GM04504 (cell line): Measurements from ENCODE around the gene CANT1.
"Not testable (repeated sequence)": the region's sequence is repeated elsewhere in the genome, so short reads cannot be mapped to it uniquely, and the experiment has no call there.

Experiments used
- DNase-seq: peaks from one replicate; pipeline ENCODE4 v3.0.0-alpha.2; 2012; ENCODE audit warnings: low read depth

The CANT1 gene

DNA sequence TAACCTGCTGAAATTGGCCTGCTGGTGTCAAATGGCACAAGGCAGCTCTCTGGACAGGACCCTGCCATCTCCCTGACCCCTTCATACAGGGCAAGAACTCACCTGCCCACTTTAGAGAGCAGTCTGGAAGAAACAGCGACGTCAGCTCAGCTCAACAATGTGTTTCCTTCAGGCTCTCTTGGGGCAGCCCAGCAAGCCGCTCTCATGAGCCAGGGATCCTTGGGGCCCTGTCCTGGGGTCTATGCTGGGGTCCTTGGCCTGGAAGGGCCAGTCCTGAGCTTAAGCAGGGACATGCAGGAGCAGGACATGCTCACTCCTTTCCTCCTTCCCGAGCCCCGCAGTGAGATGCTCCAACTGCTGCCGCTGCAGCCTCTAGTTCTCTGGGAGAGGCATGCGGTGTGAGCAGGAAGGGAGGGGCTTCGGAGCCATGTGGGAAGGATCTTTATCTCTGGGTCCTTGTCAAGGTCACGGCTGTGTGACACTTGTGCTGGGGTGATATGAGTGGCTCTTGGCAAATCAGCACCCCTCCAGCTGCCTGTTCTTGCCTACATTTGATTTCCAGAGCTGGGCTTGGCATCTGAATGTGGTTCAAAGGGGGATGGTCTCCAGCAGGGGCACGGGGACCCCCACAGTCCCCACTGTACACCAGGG, 17.8 kb upstream of the CANT1 start:
- no peak for DNase-seq

DNA sequence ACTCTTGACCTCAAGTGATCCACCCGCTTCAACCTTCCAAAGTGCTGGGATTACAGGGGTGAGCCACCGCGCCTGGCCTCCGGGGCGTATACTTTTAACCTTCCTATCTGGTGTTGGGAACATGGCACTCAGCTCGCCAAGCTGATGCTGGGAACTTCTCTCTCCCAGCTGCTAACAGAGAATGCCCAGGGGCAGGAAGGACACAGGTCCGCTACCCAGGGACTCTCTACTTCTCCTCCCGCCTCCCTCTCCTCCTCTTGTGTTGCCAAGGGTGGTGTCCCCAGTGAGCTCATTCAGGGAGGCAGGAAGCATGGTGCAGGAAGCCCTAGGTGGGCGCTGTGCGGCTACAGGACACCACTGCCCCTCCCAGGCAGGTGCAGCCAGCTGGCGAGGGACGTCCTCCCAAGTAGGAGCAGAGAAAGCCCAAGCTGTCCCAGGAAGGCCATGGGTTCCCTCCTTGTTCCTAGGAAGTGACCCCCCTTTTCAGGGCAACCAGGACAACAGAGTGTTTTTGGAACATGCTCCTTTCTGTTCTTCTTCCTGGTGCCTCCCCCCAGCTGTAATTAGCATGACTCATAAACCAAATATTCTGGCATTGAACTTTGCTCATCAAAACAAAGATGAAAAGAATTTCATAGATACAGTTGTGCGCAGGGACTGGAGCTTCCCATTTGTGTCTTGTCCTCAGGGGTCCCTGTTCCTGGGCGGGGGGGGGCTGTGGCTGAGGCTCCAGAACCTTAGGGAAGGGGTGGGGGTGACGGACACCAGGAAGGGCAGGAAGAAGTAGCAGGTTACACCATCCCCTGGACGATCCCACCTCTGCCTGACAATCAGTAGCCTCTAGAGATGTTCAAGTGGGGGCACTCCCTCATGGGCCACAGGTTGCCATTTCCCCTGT, 17.1 kb upstream of the CANT1 start:
- no peak for DNase-seq

DNA sequence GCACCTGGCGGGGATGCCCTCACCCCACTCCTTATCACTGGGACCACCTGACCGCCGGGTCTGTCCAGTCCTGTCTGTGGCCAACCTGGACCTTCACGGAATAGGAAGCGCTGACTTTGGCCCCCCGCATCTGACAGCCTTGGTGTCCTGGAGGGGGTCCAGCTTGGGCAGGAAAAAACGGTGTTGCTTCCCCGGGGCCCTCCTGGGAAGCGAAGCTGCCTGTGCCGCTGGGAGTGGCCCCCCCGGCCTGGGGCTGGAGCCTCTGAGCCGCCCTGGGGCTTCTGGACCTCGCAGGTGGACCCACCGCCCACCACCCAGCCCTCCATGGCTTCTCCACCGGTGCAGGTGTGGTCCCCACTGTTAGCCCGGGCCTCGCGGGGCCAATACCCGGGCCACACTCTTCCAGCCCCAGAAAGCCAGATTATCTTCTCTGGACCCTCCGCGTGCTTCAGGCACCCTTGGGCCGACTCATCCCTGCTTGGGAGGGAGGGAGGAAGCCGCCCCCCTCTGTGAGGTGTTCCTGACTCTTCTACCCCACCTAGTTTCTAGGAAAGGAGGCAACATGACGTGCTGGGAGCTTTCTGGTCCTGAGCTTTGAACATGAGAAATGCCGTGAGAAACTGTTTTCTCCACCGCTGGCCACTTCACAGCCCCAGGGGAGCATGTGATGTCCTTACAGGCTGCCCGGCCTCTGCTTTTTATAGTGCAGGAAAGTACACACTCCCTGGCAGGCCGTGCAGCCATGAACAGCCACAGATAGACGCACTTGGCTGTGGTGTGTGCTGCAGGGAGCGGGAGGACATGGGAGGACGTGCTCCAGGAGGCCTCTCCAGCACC, 15.6 kb upstream of the CANT1 start:
- no peak for DNase-seq

DNA sequence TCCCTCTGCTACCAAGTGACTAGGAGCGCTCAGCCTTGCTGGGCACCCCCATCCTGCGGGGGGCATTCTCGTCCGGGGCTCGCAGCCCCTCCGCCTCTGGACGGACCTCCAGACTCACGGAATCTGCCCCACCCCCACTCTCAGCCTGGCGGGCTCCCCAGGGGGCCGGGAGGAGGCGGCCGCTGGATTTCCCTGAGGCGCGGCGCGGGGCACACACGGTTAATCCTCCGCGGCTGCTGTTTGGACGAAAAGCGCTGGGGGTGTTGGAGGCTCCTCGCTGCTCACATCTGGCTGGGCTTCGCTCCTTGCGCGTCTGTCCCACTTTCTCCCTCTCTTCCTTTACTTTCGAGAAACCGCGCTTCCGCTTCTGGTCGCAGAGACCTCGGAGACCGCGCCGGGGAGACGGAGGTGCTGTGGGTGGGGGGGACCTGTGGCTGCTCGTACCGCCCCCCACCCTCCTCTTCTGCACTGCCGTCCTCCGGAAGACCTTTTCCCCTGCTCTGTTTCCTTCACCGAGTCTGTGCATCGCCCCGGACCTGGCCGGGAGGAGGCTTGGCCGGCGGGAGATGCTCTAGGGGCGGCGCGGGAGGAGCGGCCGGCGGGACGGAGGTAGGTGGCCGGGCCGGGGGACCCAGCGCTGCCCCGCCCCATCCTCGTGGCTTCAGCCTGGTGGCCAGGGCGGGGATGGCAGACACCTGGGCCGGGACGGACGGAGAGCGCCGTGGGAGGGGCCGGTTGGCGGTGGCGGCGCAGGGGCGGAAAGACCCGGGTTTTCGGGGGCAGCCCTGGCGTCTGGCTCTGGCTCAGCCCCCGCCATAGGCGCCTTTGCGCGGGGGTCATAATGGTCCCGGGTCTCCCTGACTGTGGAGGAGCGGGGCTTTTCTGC, 14.6 kb upstream of the CANT1 start, which contains the start of gene C1QTNF1:
Gene C1QTNF1, plus strand, starts transcription at position 284 of the 886 bp plus-strand sequence. CDS start 19,800 bp downstream, outside the sequence.
- DNase-seq, result no peak

DNA sequence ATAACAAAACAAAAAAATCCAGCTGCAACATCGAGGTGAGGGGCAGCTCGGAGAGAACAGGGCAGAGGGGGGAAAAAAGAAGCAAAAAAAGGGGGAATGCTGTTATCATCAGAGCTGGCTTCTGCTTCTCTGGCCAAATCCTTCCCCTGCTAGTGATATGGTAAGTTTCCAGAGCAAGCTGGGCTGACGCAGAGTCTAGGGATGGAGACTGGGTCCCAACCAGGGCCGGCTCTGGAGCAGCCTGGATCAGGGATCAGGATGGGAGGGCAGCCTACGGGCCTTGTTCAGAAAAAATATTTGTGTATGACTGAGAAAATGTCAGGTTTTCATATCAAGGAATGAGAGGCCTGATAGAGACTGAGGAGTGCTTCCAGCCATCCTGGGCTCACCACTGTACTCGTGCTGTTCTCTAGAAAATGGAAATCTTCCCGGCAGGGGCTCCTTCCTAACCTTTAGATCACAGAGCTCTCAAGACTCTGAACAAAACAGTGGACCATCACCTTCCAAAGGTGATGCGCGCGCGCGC, 13.7 kb upstream of the CANT1 start:
- DNase-seq, result no peak

DNA sequence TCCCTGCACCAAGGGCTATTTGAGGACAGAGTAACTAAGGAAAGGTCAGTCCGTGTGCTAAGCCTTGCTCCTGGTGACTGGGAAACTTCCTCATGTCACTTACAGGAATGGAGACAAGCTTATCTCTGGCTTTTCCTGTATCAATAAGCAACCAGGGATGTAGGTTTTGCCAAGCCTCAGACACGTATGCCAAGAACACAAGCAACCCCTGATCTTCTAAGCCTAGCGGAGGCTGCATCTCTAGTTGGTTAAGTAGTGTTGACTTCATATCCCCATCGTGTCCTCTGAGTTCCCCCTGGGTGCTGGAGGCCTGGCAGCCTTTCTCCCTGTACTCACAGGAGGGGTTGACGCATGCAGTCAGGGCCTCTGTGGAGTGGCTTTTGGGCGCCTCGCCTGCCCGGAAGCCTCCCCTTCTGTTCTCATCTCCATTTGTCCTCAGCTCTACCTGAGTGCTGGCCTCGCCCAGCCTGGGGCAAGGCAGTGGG, 13.0 kb upstream of the CANT1 start:
- no peak for DNase-seq

DNA sequence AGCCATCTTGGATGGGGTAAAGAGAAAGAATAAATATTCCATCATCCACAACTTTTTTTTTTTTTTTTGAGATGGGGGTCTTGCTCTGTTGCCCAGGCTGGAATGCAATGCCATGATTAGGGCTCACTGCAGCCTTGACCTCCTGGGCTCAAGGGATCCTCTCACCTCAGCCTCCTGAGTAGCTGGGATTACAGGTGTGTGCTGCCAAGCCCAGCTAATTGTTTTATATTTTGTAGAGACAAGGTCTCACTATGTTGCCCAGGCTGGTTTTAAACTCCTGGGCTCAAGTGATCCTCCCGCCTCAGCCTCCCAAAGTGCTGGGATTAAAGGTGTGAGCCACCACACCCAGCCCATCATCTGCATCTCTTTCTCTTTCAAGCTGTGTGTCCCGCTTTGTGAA, 12.4 kb upstream of the CANT1 start:
- not testable (repeated sequence) for DNase-seq

DNA sequence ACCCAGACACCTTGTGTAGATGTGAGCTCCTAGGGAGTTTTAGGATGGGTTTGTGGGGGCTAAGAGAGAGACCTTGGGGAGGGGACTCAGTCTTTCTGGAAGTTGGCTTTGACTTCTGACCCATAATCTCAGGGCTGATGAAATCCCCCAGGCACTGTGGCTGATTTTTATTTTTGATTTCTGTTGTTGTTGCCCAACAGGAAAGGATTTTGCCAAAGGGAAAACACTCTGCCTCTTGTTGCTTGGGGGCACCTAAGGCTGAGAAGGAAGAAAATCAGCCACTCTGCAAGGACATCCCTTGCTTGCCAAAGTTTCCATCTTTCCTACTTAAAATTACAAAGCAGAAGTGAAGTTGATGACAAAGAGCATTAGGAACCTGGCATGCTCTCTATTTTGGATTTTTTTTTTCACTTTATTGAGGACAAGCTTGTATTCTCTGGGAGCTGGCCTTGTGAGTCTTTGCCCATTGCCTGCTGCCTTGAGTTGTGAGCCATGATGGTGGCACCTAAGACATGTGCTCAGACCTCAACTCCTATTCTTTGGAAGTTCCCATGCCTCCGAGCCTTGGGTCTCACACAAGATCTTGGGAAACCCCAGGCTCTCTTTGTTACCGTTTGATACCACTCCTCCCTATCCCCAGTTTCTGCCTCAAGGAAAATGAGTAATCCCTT, 11.2 kb upstream of the CANT1 start:
- no peak for DNase-seq

DNA sequence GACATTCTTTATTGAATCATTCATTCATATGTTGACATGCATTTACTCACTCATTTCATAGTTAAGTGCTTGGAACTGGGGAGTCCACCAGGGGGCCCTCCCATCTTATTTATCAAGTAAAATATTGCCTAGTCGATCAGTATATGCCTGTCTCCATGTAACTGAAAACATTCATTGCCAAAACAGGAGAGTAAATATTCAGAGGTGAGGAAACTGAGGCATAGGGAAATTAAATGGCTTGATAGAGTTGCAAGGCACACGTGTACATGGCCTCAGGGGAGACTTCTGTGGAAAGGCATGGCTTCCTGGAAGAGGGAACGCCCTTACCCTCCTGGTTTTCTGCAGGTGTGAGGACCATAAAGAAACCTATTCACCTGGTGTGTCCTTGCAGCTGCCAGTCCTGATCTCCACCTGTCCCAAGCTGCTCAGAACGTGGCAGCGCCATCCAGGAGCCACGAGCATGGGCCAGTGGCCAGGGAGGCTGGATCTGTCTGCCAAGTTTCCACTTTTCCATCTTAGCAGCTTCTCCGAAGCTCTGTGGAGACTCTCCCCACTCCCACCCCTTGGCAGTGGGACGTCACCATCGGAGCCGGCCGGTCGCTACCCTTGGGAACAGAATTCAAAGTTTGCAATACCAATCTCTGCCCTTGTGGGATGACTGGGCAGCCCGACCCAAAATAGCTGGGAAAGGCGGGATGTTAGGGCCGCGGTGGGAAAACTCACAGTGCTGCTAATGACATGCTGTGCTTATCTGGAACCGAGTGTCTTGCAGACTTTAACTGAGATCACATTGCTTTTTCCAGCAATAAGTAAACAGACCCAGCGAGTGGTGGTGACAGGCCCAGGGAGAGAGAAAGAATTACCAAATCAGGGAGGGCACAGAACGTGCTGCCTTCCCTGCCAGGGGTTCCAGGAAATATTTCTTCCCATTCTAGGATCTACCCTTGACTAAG, 10.3 kb upstream of the CANT1 start:
- no peak for DNase-seq

DNA sequence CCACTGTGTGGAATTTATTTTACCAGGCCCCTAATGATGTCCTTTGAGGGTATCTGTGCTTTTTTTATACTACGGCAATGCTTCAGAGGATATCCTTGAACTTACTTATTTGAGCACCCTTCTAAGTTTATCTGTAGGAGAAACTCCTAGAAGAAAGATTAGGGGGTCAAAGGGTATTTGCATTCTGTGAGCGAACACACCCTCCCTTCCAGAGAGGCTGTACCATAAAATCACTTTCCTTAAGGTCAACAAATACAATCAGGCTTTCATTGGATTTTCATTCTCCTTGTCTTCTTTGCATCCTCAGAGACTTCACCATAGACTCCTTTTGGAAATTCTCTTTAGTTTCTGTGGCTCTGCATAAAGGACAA, 9.7 kb upstream of the CANT1 start:
- DNase-seq, result no peak

DNA sequence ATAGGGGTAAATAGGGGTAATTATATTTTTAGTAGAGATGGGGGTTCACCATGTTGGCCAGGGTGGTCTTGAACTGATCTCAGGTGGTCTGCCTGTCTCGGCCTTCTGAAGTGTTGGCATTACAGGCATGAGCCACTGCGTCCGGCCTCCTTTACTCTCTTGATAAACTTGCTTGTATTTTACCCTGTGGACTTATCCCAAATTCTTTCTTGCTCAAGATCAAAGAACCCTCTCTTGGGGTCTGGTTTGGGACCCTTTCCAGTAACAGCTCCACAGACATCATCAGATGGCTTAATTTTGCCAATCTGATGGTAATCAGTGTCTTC, 8.8 kb upstream of the CANT1 start:
- DNase-seq, result no peak

DNA sequence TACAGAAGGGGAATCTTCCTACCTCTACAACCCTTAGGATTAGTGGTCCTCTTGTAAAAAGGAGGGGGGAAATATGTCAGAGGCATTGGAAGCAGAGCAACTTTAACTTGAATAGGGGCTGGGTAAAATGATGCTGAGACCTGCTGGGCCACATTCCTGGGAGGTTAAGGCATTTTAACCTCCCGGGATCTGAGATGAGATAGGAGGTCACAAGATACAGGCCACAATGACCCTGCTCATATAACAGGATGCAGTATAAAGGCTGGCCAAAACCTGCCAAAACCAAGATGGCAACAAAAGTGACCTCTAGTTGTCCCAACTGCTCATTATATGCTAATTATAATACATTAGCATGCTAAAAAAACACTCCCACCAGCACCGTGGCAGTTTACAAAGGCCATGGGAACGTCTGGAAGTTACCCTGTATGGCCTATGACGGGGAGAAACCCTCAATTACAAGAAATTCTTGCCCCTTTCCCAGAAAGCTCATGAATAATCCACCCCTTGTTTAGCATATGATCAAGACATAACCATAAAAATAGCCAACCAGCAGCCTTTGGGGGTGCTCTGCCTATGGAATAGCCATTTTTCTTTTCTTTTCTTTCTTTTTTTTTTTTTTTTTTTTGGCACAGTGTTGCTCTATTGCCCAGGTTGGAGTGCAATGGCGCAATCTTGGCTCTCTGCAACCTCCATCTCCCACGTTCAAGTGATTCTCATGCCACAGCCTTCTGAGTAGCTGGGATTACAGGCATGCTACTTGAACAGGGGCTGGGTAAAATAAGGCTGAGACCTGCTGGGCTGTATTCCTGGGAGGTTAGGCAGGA, 8.2 kb upstream of the CANT1 start:
- no peak for DNase-seq

DNA sequence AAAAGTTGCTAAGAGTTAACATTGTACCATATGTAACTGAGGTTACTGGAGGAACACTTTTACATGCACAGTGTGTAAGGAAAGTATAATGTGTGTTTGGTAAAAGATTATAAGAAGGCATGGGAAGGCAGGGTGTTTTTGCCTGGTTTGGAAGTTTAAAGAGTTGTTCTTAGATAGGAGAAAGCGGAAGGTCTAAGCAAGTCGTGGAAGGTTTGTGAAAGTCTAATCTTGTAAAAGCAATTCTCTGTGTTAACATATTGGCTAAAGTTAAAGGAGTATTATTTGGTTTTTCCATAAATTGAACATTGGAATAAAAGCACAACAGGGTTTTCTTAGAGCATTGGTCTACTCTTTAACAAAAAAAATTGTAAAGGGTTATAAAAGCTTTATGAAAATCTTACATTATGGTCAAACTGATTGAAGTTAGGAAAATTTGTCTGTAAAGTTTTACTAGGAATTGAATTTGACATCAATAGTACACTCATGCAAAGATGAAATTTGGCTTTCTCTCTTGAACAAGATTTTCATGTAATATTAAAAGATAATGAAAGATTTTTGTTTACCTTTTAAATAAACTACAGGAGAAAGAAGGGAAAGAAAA, 4.7 kb upstream of the CANT1 start:
- no peak for DNase-seq

DNA sequence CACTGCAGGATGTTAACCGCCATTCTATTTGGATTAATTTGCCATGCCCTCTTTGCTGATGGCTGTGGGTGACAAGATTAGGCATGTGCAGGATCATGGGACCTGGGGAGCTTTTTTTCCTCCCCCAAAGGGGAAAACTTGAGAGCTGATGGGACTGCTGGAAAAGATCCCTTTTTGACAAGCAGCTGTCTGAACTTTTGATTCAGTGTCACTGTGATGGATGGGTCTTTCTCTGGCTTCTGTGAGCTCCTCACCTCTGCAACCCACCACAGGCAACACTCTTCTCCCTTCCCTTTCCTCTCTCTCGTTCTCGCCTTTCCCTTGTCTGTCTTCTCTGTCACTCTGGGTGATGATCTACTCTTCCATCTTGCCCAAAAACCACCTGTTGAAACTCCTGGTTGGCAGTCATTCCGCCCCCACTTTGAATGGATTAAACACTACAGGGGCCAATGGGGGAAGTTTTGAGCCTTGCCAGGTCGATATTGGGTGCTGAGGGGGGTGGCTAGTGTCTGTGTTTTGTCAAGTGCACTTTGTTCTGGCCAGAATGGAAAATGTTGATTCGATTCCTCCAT, 3.1 kb upstream of the CANT1 start:
- DNase-seq, result no peak

DNA sequence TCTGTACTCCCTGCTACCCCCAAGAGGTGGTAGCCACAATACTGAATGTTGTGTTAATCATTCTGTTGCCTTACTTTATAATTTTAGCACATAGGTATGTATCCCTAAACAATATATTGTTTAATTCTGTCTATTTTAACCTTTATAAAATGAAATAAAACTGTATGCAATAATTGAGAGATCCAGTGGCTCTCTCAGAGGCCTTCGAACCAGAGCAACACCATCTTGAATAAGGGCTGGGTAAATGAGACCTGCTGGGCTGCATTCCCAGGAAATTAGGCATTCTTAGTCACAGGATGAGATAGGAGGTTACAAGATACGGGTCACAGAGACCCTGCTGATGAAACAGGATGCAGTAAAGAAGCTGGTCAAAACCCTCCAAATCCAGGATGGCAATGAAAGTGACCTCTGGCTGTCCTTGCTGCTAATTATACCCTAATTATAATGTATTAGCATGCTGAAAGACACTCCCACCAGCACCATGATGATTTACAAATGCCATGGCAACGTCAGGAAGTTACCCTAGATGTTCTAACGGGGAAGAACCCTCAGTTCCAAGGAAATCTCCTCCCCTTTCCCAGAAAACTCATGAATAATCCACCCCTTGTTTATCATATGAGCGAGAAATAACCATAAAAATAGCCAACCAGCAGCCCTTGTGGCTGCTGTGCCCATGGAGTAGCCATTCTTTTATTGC, 2.0 kb upstream of the CANT1 start:
- DNase-seq, result no peak

DNA sequence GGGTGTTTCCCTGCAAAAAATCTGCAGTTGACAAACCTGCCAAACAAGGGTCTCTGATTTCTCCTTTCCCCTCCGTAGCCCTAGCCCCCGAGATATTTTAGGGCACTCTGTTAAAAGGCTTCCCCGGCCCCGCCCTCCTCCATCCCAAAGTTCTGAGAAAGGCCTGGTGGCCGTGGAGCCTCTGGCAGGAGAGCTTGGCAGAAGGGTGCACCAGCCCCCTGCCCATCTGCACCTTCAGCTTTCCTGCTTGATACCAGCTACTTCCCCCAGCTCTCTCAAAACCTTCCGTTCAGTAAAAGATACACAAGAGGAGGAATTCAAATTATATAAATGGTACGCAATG, 711 bp upstream of the CANT1 start:
- DNase-seq, result no peak

DNA sequence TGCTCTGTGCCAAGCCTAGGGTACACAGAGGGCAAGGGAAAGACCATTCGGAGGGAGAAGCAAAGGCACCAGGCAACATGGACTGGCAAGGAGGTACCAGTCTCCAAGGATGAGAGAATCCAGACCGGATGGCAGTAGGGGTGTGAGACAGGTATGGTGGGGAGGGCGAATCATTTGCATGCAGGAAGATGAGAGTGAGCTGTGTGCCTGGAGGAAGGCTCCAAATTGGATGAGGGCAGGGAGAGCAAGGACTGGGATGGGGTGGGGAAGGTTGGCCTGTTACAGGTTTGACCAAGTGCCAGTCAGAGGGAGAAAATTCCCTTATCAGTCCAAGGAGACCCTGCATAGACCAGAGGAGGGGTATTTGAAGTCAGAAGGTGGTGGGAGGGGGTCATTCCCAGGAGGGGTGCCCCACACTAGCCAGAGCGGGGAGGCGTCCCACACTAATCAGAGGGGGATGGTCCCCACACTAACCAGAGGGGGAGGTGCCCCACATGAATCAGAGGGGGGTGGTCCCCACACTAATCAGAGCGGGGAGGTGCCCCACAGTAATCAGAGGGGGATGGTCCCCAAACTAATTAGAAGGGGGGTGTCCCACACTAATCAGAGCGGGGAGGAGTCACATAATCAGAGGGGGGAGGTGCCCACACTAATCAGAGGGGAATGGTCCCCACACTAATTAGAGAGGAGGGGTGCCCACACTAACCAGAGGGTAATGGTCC, 737 bp downstream of the CANT1 start:
- DNase-seq, result no peak
